ENCODE measurements around the gene SLC25A19.
"Not testable (repeated sequence)": the region's sequence is repeated elsewhere in the genome, so short reads cannot be mapped to it uniquely, and the experiment has no call there.

SLC25A19 gene

GRCh38 chr17:75267153-75267410 lies 22.2 kb downstream of the SLC25A19 start:
- no peaks in the 10 kb centered on the region for H3K9me3 ChIP-seq (ENCODE audit: control insufficient read depth, insufficient read depth, low read length)
- H3K36me3 ChIP-seq (ENCODE audit: control insufficient read depth, insufficient read depth, low read length), result peaks cover 42% of the 10 kb centered on the region
- H3K4me1 ChIP-seq (ENCODE audit: control insufficient read depth, insufficient read depth, low read length), result peaks cover 10% of the 10 kb centered on the region
- no peak overlapping the region for H3K27ac ChIP-seq (ENCODE audit: low read depth, low read length)
- H3K9ac ChIP-seq (ENCODE audit: low read depth, low read length), result no peak overlapping the region
- no peaks in the 10 kb centered on the region for H3K27me3 ChIP-seq (ENCODE audit: control insufficient read depth, insufficient read depth, low read length)
- H3K4me3 ChIP-seq (ENCODE audit: low read depth, low read length), result no peak overlapping the region

- H3K9ac ChIP-seq (ENCODE audit: low read depth, low read length), result no peak overlapping the region
- peaks cover 10% of the 10 kb centered on the region for H3K4me1 ChIP-seq (ENCODE audit: control insufficient read depth, insufficient read depth, low read length)
- H3K36me3 ChIP-seq (ENCODE audit: control insufficient read depth, insufficient read depth, low read length), result peaks cover 42% of the 10 kb centered on the region
- H3K27me3 ChIP-seq (ENCODE audit: control insufficient read depth, insufficient read depth, low read length), result no peaks in the 10 kb centered on the region
- no peak overlapping the region for H3K4me3 ChIP-seq (ENCODE audit: low read depth, low read length)
- H3K9me3 ChIP-seq (ENCODE audit: control insufficient read depth, insufficient read depth, low read length), result no peaks in the 10 kb centered on the region
- H3K27ac ChIP-seq (ENCODE audit: low read depth, low read length), result no peak overlapping the region
Observed at GRCh38 chr17:75266316-75267152, 22.7 kb downstream of the SLC25A19 start.

- Histone ChIP-seq H3K9ac (ENCODE audit: low read depth, low read length) (no peak overlapping the region), H3K27ac (ENCODE audit: low read depth, low read length) (no peak overlapping the region), H3K4me1 (ENCODE audit: control insufficient read depth, insufficient read depth, low read length) (peaks cover 10% of the 10 kb centered on the region), H3K27me3 (ENCODE audit: control insufficient read depth, insufficient read depth, low read length) (no peaks in the 10 kb centered on the region), H3K9me3 (ENCODE audit: control insufficient read depth, insufficient read depth, low read length) (no peaks in the 10 kb centered on the region), H3K36me3 (ENCODE audit: control insufficient read depth, insufficient read depth, low read length) (peaks cover 42% of the 10 kb centered on the region), H3K4me3 (ENCODE audit: low read depth, low read length) (no peak overlapping the region)
Observed at GRCh38 chr17:75265614-75266315, 23.5 kb downstream of the SLC25A19 start.

GRCh38 chr17:75263055-75263454 lies 26.2 kb downstream of the SLC25A19 start:
- H3K36me3 ChIP-seq (ENCODE audit: control insufficient read depth, insufficient read depth, low read length), result peaks cover 42% of the 10 kb centered on the region
- peaks cover 10% of the 10 kb centered on the region for H3K4me1 ChIP-seq (ENCODE audit: control insufficient read depth, insufficient read depth, low read length)
- peak overlapping the region; percentile 100; the same call in 1 of the 2 replicates for H3K4me3 ChIP-seq (ENCODE audit: low read depth, low read length)
- H3K9me3 ChIP-seq (ENCODE audit: control insufficient read depth, insufficient read depth, low read length), result no peaks in the 10 kb centered on the region
- no peak overlapping the region for H3K9ac ChIP-seq (ENCODE audit: low read depth, low read length)
- H3K27me3 ChIP-seq (ENCODE audit: control insufficient read depth, insufficient read depth, low read length), result no peaks in the 10 kb centered on the region
- H3K27ac ChIP-seq (ENCODE audit: low read depth, low read length), result no peak overlapping the region

GRCh38 chr17:75262112-75262606 lies 27.1 kb downstream of the SLC25A19 start:
- Histone ChIP-seq H3K9ac (ENCODE audit: low read depth, low read length) (peak overlapping the region; percentile 99), H3K36me3 (ENCODE audit: control insufficient read depth, insufficient read depth, low read length) (peaks cover 40% of the 10 kb centered on the region), H3K27ac (ENCODE audit: low read depth, low read length) (peak overlapping the region; percentile 97), H3K4me1 (ENCODE audit: control insufficient read depth, insufficient read depth, low read length) (peaks cover 6% of the 10 kb centered on the region), H3K9me3 (ENCODE audit: control insufficient read depth, insufficient read depth, low read length) (no peaks in the 10 kb centered on the region), H3K27me3 (ENCODE audit: control insufficient read depth, insufficient read depth, low read length) (no peaks in the 10 kb centered on the region), H3K4me3 (ENCODE audit: low read depth, low read length) (peak overlapping the region; percentile 100)

- H3K4me1 ChIP-seq (ENCODE audit: control insufficient read depth, insufficient read depth, low read length), result peaks cover 6% of the 10 kb centered on the region
- H3K27ac ChIP-seq (ENCODE audit: low read depth, low read length), result peak within 1 kb of the TSS; percentile 97
- H3K27me3 ChIP-seq (ENCODE audit: control insufficient read depth, insufficient read depth, low read length), result no peaks in the 10 kb centered on the region
- H3K9me3 ChIP-seq (ENCODE audit: control insufficient read depth, insufficient read depth, low read length), result no peaks in the 10 kb centered on the region
- peaks cover 34% of the 10 kb centered on the region for H3K36me3 ChIP-seq (ENCODE audit: control insufficient read depth, insufficient read depth, low read length)
- H3K9ac ChIP-seq (ENCODE audit: low read depth, low read length), result peak within 1 kb of the TSS; percentile 99
- H3K4me3 ChIP-seq (ENCODE audit: low read depth, low read length), result peak within 1 kb of the TSS; percentile 100
Observed at GRCh38 chr17:75261336-75262111, 27.7 kb downstream of the SLC25A19 start, which contains the start of the genes GGA3 and MRPS7. Gene GGA3, minus strand, starts transcription at chr17:75261606. Its CDS starts 19 bp downstream, at chr17:75261587. Gene MRPS7, plus strand, starts transcription at chr17:75261879. Its CDS starts 22 bp downstream, at chr17:75261901.

GRCh38 chr17:75260641-75261335 lies 28.4 kb downstream of the SLC25A19 start:
- Histone ChIP-seq H3K36me3 (ENCODE audit: control insufficient read depth, insufficient read depth, low read length) (peaks cover 27% of the 10 kb centered on the region), H3K9me3 (ENCODE audit: control insufficient read depth, insufficient read depth, low read length) (no peaks in the 10 kb centered on the region), H3K9ac (ENCODE audit: low read depth, low read length) (peak overlapping the region; percentile 99), H3K4me1 (ENCODE audit: control insufficient read depth, insufficient read depth, low read length) (peaks cover 6% of the 10 kb centered on the region), H3K27me3 (ENCODE audit: control insufficient read depth, insufficient read depth, low read length) (no peaks in the 10 kb centered on the region), H3K27ac (ENCODE audit: low read depth, low read length) (peak overlapping the region; percentile 97), H3K4me3 (ENCODE audit: low read depth, low read length) (peak overlapping the region; percentile 100)

GRCh38 chr17:75257228-75257627 lies 32.0 kb downstream of the SLC25A19 start:
- H3K36me3 ChIP-seq (ENCODE audit: control insufficient read depth, insufficient read depth, low read length); H3K4me3 ChIP-seq (ENCODE audit: low read depth, low read length); H3K27ac ChIP-seq (ENCODE audit: low read depth, low read length); H3K9me3 ChIP-seq (ENCODE audit: control insufficient read depth, insufficient read depth, low read length); H3K4me1 ChIP-seq (ENCODE audit: control insufficient read depth, insufficient read depth, low read length); H3K27me3 ChIP-seq (ENCODE audit: control insufficient read depth, insufficient read depth, low read length); H3K9ac ChIP-seq (ENCODE audit: low read depth, low read length): not testable (repeated sequence)

GRCh38 chr17:75255954-75256698 lies 33.1 kb downstream of the SLC25A19 start:
- not testable (repeated sequence) for H3K4me1 ChIP-seq (ENCODE audit: control insufficient read depth, insufficient read depth, low read length); H3K27ac ChIP-seq (ENCODE audit: low read depth, low read length); H3K36me3 ChIP-seq (ENCODE audit: control insufficient read depth, insufficient read depth, low read length); H3K27me3 ChIP-seq (ENCODE audit: control insufficient read depth, insufficient read depth, low read length); H3K4me3 ChIP-seq (ENCODE audit: low read depth, low read length); H3K9me3 ChIP-seq (ENCODE audit: control insufficient read depth, insufficient read depth, low read length); H3K9ac ChIP-seq (ENCODE audit: low read depth, low read length)

Measured in HUES48 (cell line).